ENCODE measurements around the gene CALY.
A peak's percentile ranks its signal among the peaks of the same experiment; 100 is the strongest.
"Not testable (repeated sequence)": the region's sequence is repeated elsewhere in the genome, so short reads cannot be mapped to it uniquely, and the experiment has no call there.

The CALY gene, protein sequence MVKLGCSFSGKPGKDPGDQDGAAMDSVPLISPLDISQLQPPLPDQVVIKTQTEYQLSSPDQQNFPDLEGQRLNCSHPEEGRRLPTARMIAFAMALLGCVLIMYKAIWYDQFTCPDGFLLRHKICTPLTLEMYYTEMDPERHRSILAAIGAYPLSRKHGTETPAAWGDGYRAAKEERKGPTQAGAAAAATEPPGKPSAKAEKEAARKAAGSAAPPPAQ

DNA sequence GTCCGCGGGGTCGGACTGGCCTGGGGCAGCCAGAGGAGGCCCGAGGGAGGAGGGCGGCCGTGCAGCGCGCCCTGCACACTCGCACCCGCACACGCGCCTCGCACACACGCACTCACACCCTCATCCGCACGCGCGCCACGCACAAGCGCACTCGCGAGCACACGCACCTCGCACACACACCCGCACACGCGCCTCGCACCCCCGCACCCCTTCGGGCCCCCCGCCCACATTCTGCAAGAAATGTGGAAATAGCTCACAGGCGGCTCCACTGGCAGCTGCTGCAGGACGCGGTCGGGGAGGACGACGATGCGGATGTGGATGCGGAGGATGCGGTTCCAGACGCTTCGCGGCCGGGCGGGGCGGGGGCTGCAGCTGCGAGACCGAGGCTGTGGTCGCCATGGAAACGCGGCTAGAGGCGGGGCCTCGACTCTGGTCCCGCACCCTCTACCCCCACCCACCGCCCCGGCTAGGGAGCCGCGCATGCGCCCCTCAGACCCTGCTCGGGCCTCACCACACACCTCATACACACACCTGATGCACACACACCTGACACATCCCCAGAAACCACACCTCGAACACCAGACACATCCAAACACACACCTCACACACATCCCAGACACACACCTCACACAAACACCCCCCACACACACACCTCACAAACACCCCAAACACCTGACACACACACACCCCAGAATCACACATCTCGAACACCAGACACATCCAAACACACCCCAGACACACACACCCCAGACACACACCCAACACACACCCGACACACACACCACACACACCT lies at the start of gene CALY:
Gene CALY (minus strand): TSS at position 320 of the 793 bp plus-strand sequence. CDS start 7,907 bp downstream, outside the sequence.
- DNase-seq (ENCODE audit: low read depth) = peak; percentile 87

DNA sequence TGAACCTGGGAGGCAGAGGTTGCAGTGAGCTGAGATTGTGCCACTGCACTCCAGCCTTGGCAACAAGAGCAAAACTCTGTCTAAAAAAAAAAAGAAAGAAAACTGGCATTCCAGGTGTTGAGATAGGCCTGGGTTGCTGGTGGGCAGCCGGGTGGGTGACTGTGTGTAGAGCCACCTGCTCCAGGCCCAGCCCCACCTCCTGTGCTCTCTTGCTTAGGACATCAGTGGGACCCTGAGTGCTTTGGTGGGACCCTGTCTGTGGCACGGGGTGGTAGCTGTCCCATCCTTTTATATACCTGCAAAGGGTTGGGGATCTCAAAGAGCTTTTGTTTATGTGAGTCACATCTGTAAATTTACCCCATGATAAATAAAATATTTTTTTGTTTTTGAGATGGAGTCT lies 48.5 kb upstream of the CALY start:
- DNase-seq (ENCODE audit: low read depth) = no peak

DNA sequence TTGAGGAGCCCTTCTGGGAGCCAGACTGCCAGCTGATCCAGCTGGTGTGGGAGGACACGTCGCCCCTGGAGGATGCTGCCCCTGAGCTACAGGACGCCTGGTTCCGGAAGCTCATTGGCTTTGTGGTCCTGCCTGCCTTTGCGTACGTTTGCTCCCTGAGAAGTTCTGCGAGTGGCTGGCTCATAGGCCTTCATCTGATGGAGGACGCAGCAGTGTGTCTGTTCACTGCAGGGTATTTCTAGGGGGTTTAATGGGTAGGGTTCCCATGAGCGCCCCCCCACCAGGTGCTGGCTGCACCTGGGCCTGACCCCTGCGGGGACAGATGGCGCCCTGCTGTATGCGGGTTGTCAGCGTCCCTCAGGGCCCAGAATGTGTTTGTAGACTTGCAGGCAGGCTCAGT lies 47.4 kb upstream of the CALY start:
- no peak for DNase-seq (ENCODE audit: low read depth)

DNA sequence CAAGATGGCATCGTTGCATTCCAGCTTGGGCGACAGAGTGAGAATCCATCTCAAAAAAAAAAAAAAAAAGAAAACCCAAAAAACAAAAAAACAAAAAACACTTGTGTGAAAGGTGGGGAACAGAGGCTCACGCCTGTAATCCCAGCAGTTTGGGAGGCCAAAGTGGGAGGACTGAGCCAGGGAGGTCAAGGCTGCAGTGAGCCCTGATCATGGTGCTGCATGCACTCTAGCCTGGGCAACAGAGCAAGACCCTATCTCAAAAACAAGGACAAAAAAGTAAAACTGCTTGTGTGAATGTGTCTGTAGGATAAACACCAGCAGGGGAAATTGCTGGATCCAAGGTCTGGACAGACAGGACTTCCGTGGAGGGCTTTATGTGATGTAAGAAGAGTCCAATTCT lies 46.9 kb upstream of the CALY start:
- DNase-seq (ENCODE audit: low read depth) = no peak

DNA sequence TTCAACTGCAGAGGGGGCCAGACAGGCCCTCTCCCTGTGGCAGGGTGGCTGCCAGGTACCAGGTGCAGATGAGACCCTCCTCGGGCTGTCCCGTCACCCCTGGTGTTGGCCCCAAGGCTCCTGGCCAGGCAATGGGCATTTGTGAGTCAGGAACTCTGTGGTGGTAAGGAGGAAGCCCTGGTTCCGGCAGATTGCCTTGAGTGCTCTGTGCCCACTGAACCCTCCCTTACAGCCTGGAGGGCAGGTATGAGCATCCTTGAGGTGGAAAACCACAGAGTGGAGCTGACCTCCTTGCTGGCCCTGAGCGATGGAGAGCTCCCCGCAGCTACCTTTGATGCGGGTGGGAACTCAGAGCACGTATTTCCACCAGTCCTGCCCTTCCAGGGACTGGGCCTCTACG lies 44.3 kb upstream of the CALY start:
- no peak for DNase-seq (ENCODE audit: low read depth)

DNA sequence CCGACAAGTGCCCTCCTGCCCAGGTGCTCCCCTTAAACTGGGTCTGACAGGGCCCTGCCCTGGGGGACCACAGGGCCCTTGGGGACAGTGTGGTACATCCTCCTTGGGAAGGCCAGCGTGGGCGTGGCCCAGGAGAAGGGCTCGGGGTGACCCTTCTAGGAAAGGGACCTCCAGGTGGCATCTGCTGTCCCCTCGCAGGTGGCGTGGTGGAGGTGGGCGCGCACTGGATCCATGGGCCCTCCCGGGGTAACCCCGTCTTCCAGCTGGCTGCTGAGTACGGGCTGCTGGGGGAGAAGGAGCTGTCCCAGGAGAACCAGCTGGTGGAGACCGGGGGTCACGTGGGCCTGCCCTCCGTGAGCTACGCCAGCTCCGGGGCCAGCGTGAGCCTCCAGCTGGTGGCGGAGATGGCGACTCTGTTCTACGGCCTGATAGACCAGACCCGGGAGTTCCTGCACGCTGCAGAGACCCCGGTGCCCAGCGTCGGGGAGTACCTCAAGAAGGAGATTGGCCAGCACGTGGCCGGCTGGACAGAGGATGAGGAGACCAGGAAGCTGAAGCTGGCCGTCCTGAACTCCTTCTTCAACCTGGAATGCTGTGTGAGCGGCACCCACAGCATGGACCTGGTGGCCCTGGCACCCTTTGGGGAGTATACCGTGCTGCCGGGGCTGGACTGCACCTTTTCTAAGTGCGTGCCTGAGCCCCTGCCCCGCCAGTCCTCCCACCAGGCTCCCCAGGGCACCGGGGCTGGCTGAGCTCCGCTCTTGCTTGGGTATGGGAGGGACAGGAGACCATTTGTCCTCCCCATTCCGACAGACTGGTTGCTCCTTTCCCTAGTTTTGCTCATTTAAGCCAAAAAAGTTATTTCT lies 43.3 kb upstream of the CALY start:
- no peak for DNase-seq (ENCODE audit: low read depth)

DNA sequence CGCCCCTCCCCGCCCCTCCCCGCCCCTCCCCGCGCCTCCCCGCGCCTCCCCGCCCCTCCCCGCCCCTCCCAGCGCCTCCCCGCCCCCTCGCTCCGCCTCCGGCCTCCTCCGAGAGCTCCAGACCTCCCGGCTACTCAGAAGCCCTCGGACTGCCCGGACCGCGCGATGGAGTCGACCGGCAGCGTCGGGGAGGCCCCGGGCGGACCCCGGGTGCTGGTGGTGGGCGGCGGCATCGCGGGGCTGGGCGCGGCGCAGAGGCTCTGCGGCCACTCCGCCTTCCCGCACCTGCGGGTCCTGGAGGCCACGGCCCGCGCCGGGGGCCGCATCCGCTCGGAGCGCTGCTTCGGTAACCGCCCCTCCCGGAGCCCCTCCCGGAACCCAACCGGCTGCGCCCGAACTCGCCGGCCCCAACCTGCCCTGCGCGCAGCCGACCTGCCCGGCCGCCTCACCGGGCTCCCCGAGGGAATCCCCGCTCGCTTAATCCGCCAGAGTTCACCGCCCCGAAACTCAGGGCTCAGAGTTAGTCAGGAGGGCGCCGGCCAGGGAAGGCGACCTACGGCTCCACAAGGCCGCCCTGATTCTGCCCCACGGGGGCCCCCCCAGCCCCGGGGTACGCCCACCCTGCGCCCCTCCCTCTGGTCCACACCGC lies 42.6 kb upstream of the CALY start, which contains the start of gene PAOX:
Gene PAOX (plus strand): TSS at position 111 of the 649 bp plus-strand sequence. CDS start 55 bp downstream, at position 166.
- DNase-seq (ENCODE audit: low read depth) = peak; percentile 47

DNA sequence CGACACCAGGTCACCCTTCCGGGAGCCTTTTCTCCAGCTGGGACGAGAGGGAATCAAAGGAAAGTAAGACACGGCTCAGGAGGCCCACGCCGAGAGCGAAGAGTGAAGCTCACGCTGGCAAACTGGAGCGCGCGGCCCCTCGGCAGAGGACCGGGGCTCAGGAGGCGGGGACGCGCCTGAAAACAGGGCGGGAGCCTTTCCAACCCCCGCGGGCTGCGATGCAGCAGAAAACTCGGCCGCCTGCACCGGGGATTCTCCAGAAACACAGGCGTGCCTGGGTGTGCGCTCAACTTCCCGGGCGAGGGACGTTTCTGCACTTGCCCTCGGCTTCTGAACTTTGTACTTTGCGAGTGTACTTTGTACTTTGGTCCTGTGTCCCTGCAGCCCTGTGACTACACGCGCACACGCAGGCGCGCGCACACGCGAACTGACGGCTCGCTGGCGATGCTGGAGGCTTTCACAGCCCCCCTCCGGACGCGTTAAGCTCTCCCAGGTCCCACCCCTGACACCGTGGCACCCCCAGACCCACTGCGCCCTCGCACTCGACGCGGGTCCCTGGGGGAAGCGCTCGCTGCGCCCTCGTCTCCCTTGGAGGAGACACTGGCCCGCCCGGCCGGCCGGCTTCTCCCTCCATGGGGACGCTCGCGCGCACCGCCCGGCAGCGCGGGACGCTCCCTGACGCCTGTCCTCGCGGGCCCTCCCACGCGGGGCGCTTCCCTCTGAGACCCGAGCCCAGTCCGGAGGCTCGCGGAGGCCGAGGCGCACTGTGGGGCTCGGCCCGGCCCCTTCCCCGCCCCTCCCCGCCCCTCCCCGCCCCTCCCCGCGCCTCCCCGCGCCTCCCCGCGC lies 41.8 kb upstream of the CALY start:
- DNase-seq (ENCODE audit: low read depth) = peak; percentile 41

DNA sequence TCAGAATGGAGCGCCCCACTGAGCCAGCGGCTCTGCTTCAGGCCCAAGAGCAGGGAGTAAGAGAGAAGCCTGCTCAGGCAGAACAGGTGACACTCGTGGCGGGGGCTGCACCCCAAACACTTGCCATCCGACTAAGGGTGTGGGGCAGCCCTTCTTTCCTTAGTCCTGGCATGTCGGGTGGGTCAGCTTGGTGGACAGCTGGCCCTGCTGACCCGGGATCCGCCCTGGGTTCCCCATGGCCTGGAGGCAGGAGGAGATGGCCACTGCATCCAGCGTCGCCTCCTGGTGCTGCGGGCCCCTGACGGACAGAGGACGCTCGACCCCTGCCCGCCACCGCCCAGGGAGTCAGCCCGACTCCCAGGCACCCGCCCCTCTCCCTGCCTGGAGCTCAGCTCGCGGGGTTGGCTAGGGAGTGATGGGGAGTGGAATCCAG lies 41.1 kb upstream of the CALY start:
- DNase-seq (ENCODE audit: low read depth) = no peak

DNA sequence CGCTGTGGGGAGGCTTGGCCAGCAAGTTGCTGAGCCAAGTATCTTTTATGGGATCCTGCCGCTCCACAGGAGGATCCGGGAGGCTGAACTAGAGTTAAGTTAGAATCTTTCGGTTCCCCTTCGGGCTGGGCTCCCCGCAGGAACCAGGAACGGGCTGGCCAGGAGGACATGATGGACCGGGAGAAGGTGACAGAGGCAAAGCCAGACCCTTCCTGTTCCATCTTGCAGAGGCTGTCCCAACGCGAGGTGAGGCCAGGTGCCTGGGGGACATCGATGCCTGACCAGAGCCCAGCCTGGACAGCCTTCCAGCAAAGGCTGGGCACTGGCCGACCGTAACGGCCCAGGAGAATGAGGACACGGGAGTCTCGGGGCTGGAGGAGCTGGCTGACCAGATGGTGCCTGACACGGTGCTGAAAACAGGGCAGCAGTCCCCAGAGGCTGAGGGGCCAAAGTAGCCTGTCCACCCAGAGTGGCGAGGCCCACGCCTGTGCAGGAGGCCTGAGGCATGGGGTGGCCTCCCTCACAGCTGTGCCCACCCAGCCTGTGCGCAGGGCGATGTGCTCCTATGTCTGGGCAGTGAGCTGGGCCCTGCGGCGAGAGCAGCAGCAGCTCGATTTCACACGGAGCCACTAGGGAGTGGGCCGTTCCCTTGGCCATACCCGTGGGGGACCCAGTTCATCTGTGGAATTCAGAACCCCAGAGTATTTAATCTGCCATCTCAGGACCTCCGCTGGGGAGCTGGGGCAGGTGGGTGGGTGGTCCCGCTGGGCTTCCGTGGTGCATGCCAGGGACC lies 40.5 kb upstream of the CALY start:
- no peak for DNase-seq (ENCODE audit: low read depth)

DNA sequence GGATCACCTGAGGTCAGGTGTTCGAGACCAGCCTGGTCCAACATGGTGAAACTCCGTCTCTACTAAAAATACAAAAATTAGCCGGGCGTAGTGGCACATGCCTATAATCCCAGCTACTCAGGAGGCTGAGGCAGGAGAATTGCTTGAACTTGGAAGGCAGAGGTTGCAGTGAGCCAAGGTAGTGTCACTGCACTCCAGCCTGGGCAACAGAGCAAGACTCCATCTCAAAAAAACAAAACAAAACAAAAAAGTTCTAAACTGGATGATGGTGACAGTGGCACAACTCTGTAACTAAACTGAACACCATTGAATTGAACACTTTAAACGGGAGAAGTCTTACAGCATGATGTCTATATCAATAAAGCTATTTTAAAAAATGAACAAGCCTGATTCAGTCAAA lies 39.5 kb upstream of the CALY start:
- DNase-seq (ENCODE audit: low read depth) = not testable (repeated sequence)

DNA sequence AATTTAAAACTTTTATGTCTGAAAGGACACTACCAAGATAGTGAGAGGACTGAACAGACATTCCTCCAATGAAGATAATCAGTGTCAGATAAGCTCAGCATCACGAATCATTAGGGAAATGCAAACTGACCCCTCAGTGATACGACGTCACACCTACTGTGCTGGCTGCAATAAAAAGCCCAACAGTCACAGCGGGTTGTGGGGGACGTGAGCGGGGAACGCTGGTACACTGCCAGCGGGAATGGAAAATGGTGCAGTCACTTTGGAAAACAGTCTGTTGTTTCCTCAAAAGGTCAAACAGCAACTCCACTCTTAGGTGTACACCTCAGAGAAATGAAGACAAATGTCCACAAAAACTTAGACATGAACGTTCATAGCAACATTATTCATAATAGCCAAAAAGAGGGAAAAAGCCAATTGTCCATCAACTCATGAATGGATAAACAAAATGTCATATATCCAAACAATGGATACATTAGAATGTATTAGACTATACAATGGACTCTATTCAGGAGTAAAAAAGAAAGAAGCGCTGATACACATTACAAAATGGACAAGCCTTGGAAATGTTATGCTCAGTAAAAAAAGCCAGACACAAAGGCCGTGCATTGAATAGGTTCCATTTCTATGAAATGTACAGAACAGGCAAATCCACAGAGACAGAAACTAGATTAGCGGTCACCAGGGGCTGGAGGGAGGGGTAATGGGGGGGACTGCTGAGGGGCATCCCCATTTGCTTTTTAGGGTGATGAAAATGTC lies 38.8 kb upstream of the CALY start:
- DNase-seq (ENCODE audit: low read depth) = no peak

DNA sequence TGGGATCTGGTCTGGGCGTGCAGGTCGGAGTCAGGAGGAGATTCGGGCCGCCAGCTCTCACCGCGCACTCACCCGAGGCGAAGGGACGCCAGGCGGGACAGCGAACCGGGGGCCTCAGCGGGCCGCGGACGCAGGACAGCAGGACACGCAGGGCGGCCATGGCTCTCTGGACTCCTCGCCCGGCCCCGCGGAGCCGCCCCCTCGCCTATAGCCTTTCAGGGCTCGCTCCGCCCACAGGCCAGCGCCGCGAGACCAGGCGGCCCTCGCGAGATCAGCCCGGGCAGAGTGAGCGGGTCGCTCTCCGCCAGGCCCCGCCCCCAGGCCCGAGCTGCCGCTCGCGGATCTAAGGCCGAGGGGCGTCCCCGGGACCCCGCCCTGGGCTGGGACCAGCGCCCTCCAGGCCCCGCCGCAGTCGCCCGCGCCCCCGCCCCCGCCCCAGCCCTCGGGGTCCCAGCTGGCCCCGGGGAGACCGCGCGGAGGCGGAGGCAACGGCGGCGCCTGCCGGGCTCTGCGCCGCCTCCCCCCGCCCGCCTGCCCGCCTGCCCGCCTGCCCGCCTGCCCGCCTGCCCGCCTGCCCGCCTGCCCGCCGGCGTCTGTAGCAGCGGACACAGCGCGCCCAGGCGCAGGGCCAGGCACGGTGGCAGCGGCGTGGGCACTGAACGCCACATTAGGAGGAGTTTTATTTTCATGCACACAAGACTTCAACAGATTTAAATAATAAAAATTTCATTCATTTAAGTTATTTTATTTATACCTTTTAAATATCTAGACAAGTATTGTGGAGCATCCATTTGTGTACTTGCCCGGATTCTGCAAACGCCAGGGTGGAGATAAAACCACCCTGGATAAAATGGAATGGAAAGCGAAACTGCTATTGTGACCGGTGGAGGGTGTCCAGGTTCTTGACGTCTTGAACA lies 36.7 kb upstream of the CALY start, which contains the start of gene ECHS1:
Gene ECHS1 (minus strand): TSS at position 181 of the 917 bp plus-strand sequence. CDS start 21 bp downstream, at position 160.
- DNase-seq (ENCODE audit: low read depth) = peak; percentile 87

DNA sequence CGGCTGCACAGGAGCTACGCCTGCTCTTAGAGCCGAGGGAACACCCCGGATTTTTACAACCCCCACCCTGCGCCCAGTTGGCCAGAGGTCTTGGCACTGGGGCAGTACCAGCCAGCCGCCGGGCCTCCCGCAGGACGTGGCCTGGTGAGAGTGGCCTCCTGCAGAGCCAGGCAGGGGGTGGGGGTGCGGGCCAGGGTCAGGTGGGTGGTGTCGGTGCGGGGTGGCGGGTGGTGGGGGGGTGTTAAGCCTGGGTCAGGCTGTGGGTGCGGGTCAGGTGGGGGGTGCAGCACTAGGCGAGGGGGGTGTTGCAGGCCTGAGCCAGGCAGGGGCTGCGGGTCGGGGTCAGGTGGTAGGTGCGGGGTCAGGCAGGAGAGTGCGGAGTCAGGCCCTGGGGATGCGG lies 35.8 kb upstream of the CALY start:
- DNase-seq (ENCODE audit: low read depth) = no peak

DNA sequence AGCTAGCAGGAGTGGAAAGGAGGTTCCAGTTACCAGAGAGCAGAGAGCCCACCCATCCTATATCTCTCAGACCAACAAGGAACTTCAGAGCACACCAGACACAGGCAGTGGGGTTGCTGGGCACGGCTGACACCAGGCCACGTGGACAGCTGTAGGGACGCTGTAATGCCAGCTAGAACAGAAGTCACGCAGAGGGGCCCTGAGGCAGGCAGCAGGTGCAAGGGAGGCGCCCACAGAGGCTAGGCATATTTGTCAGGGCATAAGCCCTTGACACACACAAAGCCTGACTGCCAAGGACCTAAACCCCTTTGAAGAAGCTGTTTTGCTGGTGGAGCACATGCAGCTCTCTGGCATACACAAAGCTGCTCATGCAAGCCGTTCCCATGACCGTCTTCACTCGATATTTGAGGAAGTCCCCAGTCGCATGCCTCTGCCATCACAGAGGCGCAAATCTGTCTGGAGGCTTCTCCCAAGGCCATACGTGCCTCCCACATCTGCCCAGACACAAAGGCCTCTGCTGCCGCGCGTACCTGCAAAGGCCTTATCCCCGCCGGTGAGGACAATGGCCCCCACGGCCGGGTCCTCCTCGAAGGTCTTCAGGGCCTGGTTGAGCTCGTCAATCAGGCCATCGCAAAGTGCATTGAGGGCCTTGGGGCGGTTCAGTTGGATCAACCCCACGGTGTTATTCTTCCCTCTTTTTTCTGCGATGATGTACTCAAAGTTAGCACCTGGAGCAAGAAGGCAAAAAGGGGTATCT lies 33.5 kb upstream of the CALY start:
- no peak for DNase-seq (ENCODE audit: low read depth)

DNA sequence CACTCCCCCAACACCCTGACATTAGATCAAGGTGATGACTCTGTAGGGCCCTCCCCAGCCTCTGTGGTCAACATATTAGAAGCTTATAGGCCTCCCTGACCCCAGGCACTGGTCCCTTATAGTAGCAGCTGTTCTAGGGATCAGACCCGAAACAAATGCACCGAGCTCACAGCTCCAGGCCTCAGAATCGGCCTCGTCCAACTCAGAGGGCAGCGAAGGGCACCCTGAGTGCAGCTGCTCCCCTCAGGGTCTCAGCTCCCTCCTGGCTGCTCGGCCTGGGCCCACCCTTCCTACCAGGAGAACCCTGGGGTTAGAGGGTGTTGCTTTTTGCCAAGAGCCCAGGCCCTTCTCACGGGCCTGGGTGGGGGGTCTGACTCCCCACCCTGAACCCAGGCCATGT lies 31.5 kb upstream of the CALY start:
- no peak for DNase-seq (ENCODE audit: low read depth)

DNA sequence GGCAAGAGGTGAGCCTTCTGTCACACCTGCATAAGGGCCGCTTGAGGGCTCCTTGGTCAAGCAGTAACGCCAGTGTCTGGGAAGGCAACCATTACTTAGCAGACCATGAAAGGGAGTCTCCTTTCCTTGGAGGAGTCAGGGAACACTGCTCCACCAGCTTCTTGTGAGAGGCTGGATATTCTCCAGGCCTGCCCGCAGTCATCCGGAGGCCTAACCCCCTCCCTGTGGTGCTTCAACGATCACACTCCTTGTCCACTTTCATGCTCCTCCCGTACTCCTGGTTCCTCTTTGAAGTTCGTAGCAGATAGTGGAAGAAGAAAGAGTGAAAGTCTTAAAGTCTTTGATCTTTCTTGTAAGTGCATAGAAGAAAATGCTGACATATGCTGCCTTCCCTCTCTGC lies 30.8 kb upstream of the CALY start:
- DNase-seq (ENCODE audit: low read depth) = not testable (repeated sequence)
